GM12878 (cell line): ENCODE measurements around the gene TMPRSS9. TPM values are rescaled to one million over a fixed set of nuclear protein-coding genes. Genes with fewer than 3 reads are reported as not detected.

Experiments
- ATAC-seq: fragments of 200-7000 bp; cut with Tn5 transposase; 3 replicates; pipeline ENCODE4 v1.9.1; 2020; ENCODE audit warnings: mild to moderate bottlenecking, moderate library complexity
- BruUV-seq: library from RNA; stranded (reverse); fragments of 400-500 nt; replicated peaks from 2 replicates; lab custom pipeline; 2021; lab: Mats Ljungman, UMichigan
- CTCF ChIA-PET: fragments of 300-600 bp; sonication (Branson Sonifier 250); formaldehyde crosslinking; extraction: SDS; loops from one replicate; lab custom pipeline; 2021; ENCODE audit warnings: inconsistent platforms; lab: Yijun Ruan, JAX
- POLR2A ChIA-PET: fragments of 350-600 bp; formaldehyde crosslinking; extraction: SDS; loops from one replicate; lab custom pipeline; 2021; ENCODE audit warnings: inconsistent platforms; lab: Charles Lee
- RAD21 ChIA-PET: fragments of 300-600 bp; sonication (Branson Sonifier 250); formaldehyde crosslinking; loops from one replicate; lab custom pipeline; 2023; ENCODE audit warnings: antibody characterized with exemption; ENCODE audit not compliant: unreplicated experiment; lab: Charles Lee
- SMC1A ChIA-PET: fragments of 300-600 bp; sonication (Branson Sonifier 250); formaldehyde crosslinking; loops from one replicate; lab custom pipeline; 2023; ENCODE audit not compliant: unreplicated experiment, uncharacterized antibody; lab: Charles Lee
- DNase-seq: peaks from one replicate; pipeline ENCODE4 v3.0.0-alpha.2; 2011; ENCODE audit warnings: low read depth, low spot score
- FAIRE-seq: peaks from 3 replicates; lab custom pipeline; 2011; peaks lifted over from hg19 to GRCh38; lab: Jason Lieb, UNC
- H2AFZ ChIP-seq: 2 replicates; pipeline ENCODE4 v1.6.0; 2011; ENCODE audit warnings: low read depth, low read length, control low read depth; ENCODE audit not compliant: control insufficient read depth
- H3K27ac ChIP-seq: 2 replicates; pipeline ENCODE4 v1.5.1; 2011; ENCODE audit warnings: control low read depth; ENCODE audit not compliant: control insufficient read depth, insufficient read depth
- H3K27me3 ChIP-seq, 2 experiments: replicated peaks in 1 of 2; 2 replicates each; pipeline versions ENCODE4 v1.6.0 to v1.6.1; 2011; ENCODE audit warnings: low read length in 1 of 2; ENCODE audit not compliant: control insufficient read depth in 2 of 2, insufficient read depth in 2 of 2
- H3K36me3 ChIP-seq, 2 experiments: 2 replicates each; pipeline ENCODE4 v1.5.1; 2011; ENCODE audit warnings: low read length in 1 of 2; ENCODE audit not compliant: control insufficient read depth in 2 of 2, insufficient read depth in 2 of 2
- H3K4me1 ChIP-seq: 2 replicates; pipeline ENCODE4 v1.6.1; 2011; ENCODE audit warnings: mild to moderate bottlenecking, low read length, moderate library complexity, mixed read lengths; ENCODE audit not compliant: control insufficient read depth, insufficient read depth
- H3K4me2 ChIP-seq: 2 replicates; pipeline ENCODE4 v1.6.0; 2011; ENCODE audit warnings: control low read depth; ENCODE audit not compliant: control insufficient read depth, insufficient read depth
- H3K4me3 ChIP-seq: fragments of 200-600 bp; sonication (generic); 2 replicates; pipeline ENCODE4 v1.5.1; 2016
- H3K79me2 ChIP-seq: 2 replicates; pipeline ENCODE4 v1.6.0; 2011; ENCODE audit warnings: low read length; ENCODE audit not compliant: control insufficient read depth, insufficient read depth
- H3K9ac ChIP-seq: 2 replicates; pipeline ENCODE4 v1.8.0; 2011; ENCODE audit warnings: low read length, control low read depth, mixed read lengths; ENCODE audit not compliant: control insufficient read depth, insufficient read depth
- H3K9me3 ChIP-seq: replicated peaks from 3 replicates; pipeline ENCODE4 v1.5.1; 2011; ENCODE audit warnings: mild to moderate bottlenecking, low read length; ENCODE audit not compliant: control insufficient read depth, insufficient read depth
- H4K20me1 ChIP-seq: 2 replicates; pipeline ENCODE4 v1.6.0; 2011; ENCODE audit not compliant: control insufficient read depth, insufficient read depth
- CBFB ChIP-seq: IDR thresholded peaks from 2 replicates; pipeline ENCODE4 v1.6.1; 2016; ENCODE audit warnings: antibody characterized with exemption, low read depth
- CHD4 ChIP-seq: fragments of 200-600 bp; sonication (generic); IDR thresholded peaks from 2 replicates; pipeline ENCODE4 v1.6.1; 2016; ENCODE audit warnings: mild to moderate bottlenecking
- DPF2 ChIP-seq: fragments of 450-650 bp; IDR thresholded peaks from 2 replicates; pipeline ENCODE4 v1.6.1; 2017; ENCODE audit warnings: mild to moderate bottlenecking
- EED ChIP-seq: sonication (generic); IDR thresholded peaks from 2 replicates; pipeline ENCODE4 v1.6.1; 2016; ENCODE audit warnings: antibody characterized with exemption, low read depth
- EGR1 ChIP-seq, 2 experiments: IDR thresholded peaks; 1 replicate in 1 of 2; 2 replicates in 1 of 2; pipeline ENCODE4 v1.6.1; 2011 to 2012; ENCODE audit warnings: low read depth in 2 of 2, low read length in 2 of 2, borderline replicate concordance in 1 of 2, mild to moderate bottlenecking in 1 of 2, moderate library complexity in 1 of 2
- ETV6 ChIP-seq, 2 experiments: fragments of 450-650 bp in 1 of 2; IDR thresholded peaks in 1 of 2; conservative IDR thresholded peaks in 1 of 2; 2 replicates each; pipeline ENCODE4 v1.6.1; 2014; ENCODE audit warnings: antibody characterized with exemption in 1 of 2, borderline replicate concordance in 1 of 2, low read depth in 1 of 2, mild to moderate bottlenecking in 1 of 2, moderate library complexity in 1 of 2
- MEF2B ChIP-seq: fragments of 450-650 bp; IDR thresholded peaks from 2 replicates; pipeline ENCODE4 v1.6.1; 2018; ENCODE audit warnings: mild to moderate bottlenecking, moderate library complexity; ENCODE audit not compliant: partially characterized antibody, poor library complexity, severe bottlenecking
- NBN ChIP-seq: fragments of 450-650 bp; IDR thresholded peaks from 2 replicates; pipeline ENCODE4 v1.6.1; 2016
- NKRF ChIP-seq: fragments of 450-650 bp; conservative IDR thresholded peaks from 2 replicates; pipeline ENCODE4 v1.6.1; 2017; ENCODE audit warnings: mild to moderate bottlenecking, moderate library complexity
- PAX5 ChIP-seq: IDR thresholded peaks from 2 replicates; pipeline ENCODE4 v1.6.1; 2011; ENCODE audit warnings: low read depth, low read length, borderline replicate concordance
- RB1 ChIP-seq: fragments of 450-650 bp; formaldehyde crosslinking; IDR thresholded peaks from 2 replicates; pipeline ENCODE4 v1.6.1; 2017; ENCODE audit warnings: mild to moderate bottlenecking, borderline replicate concordance
- SMC3 ChIP-seq: IDR thresholded peaks from 2 replicates; pipeline ENCODE4 v1.6.1; 2011; ENCODE audit warnings: low read length, improper control_type of control experiment, borderline replicate concordance
- SPI1 ChIP-seq: IDR thresholded peaks from 2 replicates; pipeline ENCODE4 v1.6.1; 2011; ENCODE audit warnings: low read depth, mild to moderate bottlenecking, low read length, moderate library complexity, borderline replicate concordance; ENCODE audit not compliant: insufficient read depth
- STAT1 ChIP-seq: fragments of 450-650 bp; conservative IDR thresholded peaks from 2 replicates; pipeline ENCODE4 v1.6.1; 2014; ENCODE audit warnings: antibody characterized with exemption, mild to moderate bottlenecking
- STAT3 ChIP-seq: IDR thresholded peaks from 2 replicates; pipeline ENCODE4 v1.6.1; 2011; ENCODE audit warnings: low read depth, low read length, improper control_type of control experiment
- TBL1XR1 ChIP-seq: IDR thresholded peaks from 2 replicates; pipeline ENCODE4 v1.6.1; 2012; ENCODE audit warnings: low read depth, low read length, improper control_type of control experiment
- WGBS: methylation state at CpG from one replicate; pipeline ENCODE4 v1.1.6; 2016; ENCODE audit warnings: low lambda C conversion rate; ENCODE audit not compliant: insufficient replicate concordance, insufficient coverage; ENCODE audit errors: missing lambda C conversion rate; 5-methylcytosine and 5-hydroxymethylcytosine counted together
- in situ Hi-C: fragments of 300-500 bp; cut with MboI; formaldehyde crosslinking; loops from 9 replicates; pipeline ENCODE4 v1.14.3; 2018; ENCODE audit warnings: mixed read lengths
- intact Hi-C: fragments of 100-400 bp; cut with micrococcal nuclease; formaldehyde crosslinking; loops from one replicate; pipeline ENCODE4 v1.14.2; 2022; ENCODE audit not compliant: unreplicated experiment
- polyA plus RNA-seq, 11 experiments: library from polyadenylated mRNA; depleted of rRNA in 4 of 11; unstranded in 6 of 11; stranded (reverse) in 5 of 11; fragments of >200 nt; fragmentation: Nextera tagmentation in 4 of 11; fragmentation: Illumina TruSeq in 1 of 11; extraction: Ambion mirVana in 4 of 11; extraction: Trizol in 1 of 11; gene quantifications; 1 replicate in 1 of 11; 2 replicates in 10 of 11; pipeline versions ENCODE4 v1.2.1 to v1.2.3, GENCODE V29; 2011 to 2016; ENCODE audit warnings: inconsistent platforms in 2 of 11, missing spikeins in 2 of 11, low read depth in 1 of 11
- total RNA-seq, 4 experiments: library from RNA; depleted of rRNA in 3 of 4; stranded (reverse); fragments of >200 nt in 3 of 4; fragmentation: Illumina TruSeq in 1 of 4; extraction: Trizol in 1 of 4; gene quantifications; 2 replicates each; pipeline versions ENCODE4 v1.2.1 to v1.2.3, GENCODE V29; 2013 to 2021
- TF ChIP-seq, protein P1 (sequence below): fragments of 450-650 bp; IDR thresholded peaks from 2 replicates; pipeline ENCODE4 v1.6.1; 2017; ENCODE audit warnings: borderline replicate concordance

Gene TMPRSS9
- total and polyA plus RNA-seq, 10 of the 15 experiments (the other 5 are each of a cell fraction or from before 2014, with no cell fraction given), result 0.24 TPM; not detected in 9

DNA sequence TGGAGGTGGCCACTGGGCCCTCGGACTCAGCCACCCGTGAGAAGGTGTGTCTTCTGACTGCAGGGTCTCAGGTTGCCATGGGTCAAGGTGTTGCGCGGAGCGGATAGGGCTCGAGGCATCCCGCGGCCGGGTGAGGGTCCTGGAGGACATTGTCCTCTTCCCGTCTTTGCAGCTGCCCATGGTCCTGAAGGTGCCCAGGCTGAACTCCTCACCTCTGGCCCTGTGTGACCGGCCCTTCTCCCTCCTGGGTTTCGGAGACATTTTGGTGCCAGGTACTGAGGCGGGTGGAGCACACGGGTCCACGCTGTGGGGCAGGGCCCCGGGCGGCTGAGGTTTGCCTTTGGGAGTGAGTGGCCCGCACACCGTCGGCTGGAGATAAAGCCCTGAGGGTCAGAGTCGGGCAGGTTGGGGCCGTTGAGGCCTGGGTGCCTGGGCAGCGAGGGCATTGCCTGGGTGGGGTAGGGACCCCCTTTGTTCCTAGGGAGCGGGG, 15.6 kb upstream of the TMPRSS9 start:
- intact Hi-C loops (no loop called here), in situ Hi-C loops (no loop called here)
- ChIA-PET RAD21 (no interaction called here), CTCF (no interaction called here), SMC1A (no interaction called here), POLR2A (no interaction called here)
- TF ChIP-seq TBL1XR1 (no peak), NBN (no peak), STAT3 (no peak), EGR1 (IDR thresholded peaks at IDR 0.05; ENCODE audit: borderline replicate concordance in 1 of 2, low read depth in 2 of 2, low read length in 2 of 2) (no peak), ETV6 (conservative IDR thresholded peaks at IDR 0.05 in 1 of 2, IDR thresholded peaks at IDR 0.05 in 1 of 2; ENCODE audit: borderline replicate concordance in 1 of 2, low read depth in 1 of 2) (no peak), MEF2B (no peak), PAX5 (no peak), RB1 (no peak)
- Histone ChIP-seq H3K9ac (no peak overlapping the region), H3K27me3 (no peaks in the 10 kb centered on the region), H3K4me1 (no peaks in the 10 kb centered on the region), H2AFZ (no peak overlapping the region), H3K4me2 (no peak overlapping the region), H4K20me1 (no peaks in the 10 kb centered on the region), H3K9me3 (no peaks in the 10 kb centered on the region), H3K36me3 (peaks cover 2 to 5% of the 10 kb centered on the region in 2 experiments; a peak in 3 of 4 replicates), H3K4me3 (no peak overlapping the region), H3K27ac (no peak overlapping the region), H3K79me2 (no peaks in the 10 kb centered on the region)
- no peak for FAIRE-seq
- 96% methylated on average over 24 of the region's 24 CpGs for WGBS
- ATAC-seq, result no peak
- no peak for DNase-seq
- BruUV-seq, result no TSS peak

- Histone ChIP-seq H3K79me2 (no peaks in the 10 kb centered on the region), H3K4me2 (no peak overlapping the region), H3K27me3 (no peaks in the 10 kb centered on the region), H3K9me3 (no peaks in the 10 kb centered on the region), H3K27ac (no peak overlapping the region), H3K4me1 (no peaks in the 10 kb centered on the region), H4K20me1 (no peaks in the 10 kb centered on the region), H3K9ac (no peak overlapping the region), H3K36me3 (peaks cover 2 to 4% of the 10 kb centered on the region in 2 experiments; a peak in 3 of 4 replicates), H2AFZ (no peak overlapping the region), H3K4me3 (no peak overlapping the region)
- BruUV-seq, result no TSS peak
- ATAC-seq (no peak), DNase-seq (no peak), FAIRE-seq (no peak)
- POLR2A ChIA-PET, result no interaction called here
- intact Hi-C loops (no loop called here), in situ Hi-C loops (no loop called here)
- CTCF ChIA-PET, result no interaction called here
- WGBS, result 97% methylated on average over 17 of the region's 17 CpGs
- SMC1A ChIA-PET, result no interaction called here
- RAD21 ChIA-PET, result no interaction called here
- no peak for TF ChIP-seq DPF2
- TF ChIP-seq EED, result no peak
- no peak for TF ChIP-seq CBFB
- no peak for TF ChIP-seq STAT1
- TF ChIP-seq CHD4, result no peak
- TF ChIP-seq SPI1, result no peak
- no peak for TF ChIP-seq ETV6 (conservative IDR thresholded peaks at IDR 0.05 in 1 of 2, IDR thresholded peaks at IDR 0.05 in 1 of 2; ENCODE audit: borderline replicate concordance in 1 of 2, low read depth in 1 of 2)
- TF ChIP-seq, protein P1, sequence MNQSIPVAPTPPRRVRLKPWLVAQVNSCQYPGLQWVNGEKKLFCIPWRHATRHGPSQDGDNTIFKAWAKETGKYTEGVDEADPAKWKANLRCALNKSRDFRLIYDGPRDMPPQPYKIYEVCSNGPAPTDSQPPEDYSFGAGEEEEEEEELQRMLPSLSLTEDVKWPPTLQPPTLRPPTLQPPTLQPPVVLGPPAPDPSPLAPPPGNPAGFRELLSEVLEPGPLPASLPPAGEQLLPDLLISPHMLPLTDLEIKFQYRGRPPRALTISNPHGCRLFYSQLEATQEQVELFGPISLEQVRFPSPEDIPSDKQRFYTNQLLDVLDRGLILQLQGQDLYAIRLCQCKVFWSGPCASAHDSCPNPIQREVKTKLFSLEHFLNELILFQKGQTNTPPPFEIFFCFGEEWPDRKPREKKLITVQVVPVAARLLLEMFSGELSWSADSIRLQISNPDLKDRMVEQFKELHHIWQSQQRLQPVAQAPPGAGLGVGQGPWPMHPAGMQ, result no peak
- TF ChIP-seq SMC3, result no peak
- no peak for TF ChIP-seq NKRF
Measured at GRCh38 chr19:2345076-2345475, 15.0 kb upstream of the TMPRSS9 start.
